GM18868 (cell line): ENCODE measurements around the gene DVL2.

Source experiments
- ATAC-seq: cut with Tn5 transposase; IDR thresholded peaks from one replicate; pipeline ENCODE4 v1.9.1; 2021; ENCODE audit warnings: mild to moderate bottlenecking, moderate library complexity; ENCODE audit not compliant: unreplicated experiment

Gene DVL2

DNA sequence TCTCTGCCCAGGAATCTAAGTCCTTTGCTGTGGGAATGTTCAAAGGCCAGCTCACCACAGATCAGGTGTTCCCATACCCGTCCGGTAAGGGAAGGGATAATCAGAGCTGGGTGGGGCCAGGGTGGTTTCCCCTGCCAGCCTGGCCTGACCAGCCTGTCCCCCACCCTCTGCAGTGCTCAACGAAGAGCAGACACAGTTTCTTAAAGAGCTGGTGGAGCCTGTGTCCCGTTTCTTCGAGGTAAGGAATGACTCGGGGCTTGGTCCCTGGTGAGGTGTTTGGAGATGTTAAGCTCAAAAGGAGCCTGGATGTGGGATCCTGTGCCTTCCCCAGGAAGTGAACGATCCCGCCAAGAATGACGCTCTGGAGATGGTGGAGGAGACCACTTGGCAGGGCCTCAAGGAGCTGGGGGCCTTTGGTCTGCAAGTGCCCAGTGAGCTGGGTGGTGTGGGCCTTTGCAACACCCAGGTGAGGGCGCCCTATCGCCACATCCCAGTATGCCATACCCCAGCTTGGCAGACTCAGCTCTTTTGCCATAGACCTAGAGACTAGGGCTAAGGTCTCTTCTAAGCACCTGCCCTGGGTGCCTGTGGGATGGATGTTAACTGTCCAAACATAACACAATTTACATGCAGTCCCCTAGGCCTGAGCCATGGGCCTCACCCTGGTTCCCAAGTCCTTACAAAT is 13.6 kb downstream of the DVL2 start:
- ATAC-seq, result no peak

DNA sequence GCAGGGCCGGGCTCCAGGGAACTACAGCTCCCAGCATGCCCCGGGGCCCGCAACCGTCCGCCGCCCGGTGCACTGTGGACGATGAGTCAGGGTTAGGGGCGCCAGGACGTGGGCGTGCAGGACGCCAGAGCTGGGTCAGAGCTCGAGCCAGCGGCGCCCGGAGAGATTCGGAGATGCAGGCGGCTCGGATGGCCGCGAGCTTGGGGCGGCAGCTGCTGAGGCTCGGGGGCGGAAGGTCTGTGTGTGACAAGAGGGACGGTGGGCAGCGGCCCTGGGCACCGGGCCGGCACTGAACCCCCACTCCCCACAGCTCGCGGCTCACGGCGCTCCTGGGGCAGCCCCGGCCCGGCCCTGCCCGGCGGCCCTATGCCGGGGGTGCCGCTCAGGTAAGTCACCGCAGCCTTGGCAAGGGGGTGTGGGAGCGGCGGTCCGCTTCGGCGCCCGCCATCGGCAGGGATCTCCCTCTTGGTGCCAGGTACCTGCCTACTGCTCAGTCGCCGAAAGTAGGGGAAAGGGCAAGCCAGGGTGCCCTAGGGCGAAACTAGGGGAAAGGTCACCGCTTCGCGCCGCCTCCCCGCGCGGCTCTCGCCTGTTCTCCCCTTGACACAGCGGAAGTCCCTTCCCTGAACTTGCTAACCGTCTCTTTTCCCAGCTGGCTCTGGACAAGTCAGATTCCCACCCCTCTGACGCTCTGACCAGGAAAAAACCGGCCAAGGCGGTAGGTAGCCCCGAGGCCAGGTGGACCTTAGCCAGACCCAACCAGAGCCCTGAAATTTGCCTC is 14.3 kb downstream of the DVL2 start, which contains the start of the genes ACADVL and DLG4:
Gene ACADVL (plus strand): TSS at position 127 of the 781 bp plus-strand sequence. CDS start 47 bp downstream, at position 174.
Gene DLG4 (minus strand): TSS at position 25 of the 781 bp plus-strand sequence.
- ATAC-seq, result peak; percentile 75

DNA sequence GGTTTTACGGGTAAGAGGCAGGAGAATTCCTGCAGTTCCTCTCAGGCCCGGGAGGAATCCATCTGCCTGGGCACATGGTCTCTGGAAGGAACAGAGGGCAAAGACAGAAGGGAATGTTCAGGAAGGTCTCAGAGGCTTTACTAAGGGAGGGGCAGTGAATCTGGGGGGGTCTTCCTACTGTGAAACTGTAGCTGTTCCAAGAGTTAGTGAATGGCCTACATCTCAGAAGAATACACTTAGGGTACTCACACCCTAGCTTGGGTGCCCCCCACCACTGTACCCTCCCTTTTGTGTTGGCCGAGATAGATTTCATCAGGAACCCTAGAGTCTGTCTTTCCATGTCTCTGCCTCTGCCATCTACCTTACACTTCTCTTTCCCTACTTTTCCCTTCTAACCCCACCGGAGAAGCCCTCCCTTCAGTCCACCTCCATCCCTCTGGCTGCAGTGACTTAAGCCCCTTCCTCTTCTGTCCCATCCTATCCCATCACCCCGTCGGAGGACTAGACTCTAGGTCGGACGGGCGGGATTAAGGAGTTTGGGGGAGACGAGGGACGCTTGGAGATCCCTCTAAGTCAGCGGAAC is 15.0 kb downstream of the DVL2 start:
- ATAC-seq, result no peak

GRCh38 chr17:7218758-7219157 is 15.6 kb downstream of the DVL2 start:
- ATAC-seq, result no peak

DNA sequence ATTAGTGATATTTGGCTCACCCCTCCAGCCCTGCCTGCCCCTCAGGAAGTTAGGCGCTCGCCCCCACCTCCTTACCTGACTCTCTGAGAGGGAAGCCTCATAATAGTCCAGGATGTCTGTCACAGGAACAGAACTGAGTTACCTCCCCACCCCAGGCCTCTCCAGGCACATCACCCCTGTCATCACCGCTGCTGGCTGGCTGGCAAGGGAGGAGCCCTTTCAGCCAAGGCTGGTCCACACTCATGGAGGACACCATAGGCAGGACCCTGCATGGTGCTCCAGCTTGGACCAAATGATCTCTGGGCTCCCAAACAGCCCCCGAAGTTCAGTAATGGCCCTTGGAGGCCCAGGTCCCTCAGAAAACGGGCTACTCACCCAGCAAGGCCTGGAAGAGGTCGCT is 16.2 kb downstream of the DVL2 start:
- ATAC-seq, result no peak

- ATAC-seq, result no peak
These were observed 17.0 kb downstream of the DVL2 start for GRCh38 chr17:7217113-7217987.

DNA sequence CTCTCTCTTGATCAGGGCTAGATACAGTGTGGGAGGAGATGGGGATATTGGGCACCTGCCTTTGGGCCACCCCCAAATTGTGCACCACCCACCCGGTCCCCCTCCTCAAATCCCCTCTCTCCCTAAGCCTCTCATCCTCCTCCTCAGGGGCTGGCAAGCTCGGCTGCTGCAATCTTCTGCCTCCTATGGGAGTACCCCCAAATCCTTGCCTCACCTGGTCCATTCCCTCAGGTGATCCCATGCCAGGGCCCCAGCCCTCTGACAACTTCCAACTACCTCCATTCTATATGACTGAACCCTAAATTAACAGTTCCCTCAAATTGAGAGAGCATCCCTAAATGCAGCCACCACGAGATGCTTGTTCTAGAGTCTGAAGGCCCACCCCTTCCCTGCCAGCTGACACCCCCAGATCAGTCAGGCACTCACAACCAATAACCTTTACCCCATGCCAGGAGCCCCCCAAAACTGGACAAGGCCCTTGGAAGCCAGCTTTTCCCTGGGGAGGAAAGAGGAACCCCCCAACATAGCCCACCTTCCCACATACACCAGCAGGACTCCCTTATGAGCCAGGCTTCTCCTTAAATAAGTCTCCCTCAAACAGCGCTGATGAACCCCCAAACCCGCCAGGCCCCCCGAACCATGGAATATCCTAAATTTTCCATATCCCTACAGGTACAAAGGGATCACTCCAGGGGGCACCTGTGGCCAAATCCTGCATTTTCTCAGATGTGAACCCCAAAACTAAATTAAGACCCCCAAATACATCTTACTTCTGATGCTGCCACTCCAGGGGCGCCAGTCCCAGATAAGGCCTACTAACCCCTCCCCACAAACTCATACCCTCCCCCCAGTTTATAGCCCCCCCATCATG is 17.8 kb downstream of the DVL2 start:
- no peak for ATAC-seq

GRCh38 chr17:7215652-7216180 is 18.6 kb downstream of the DVL2 start:
- no peak for ATAC-seq

- no peak for ATAC-seq
These were observed 19.1 kb downstream of the DVL2 start for GRCh38 chr17:7215136-7215638.

GRCh38 chr17:7214300-7215135 is 19.8 kb downstream of the DVL2 start:
- peak; percentile 76 for ATAC-seq

DNA sequence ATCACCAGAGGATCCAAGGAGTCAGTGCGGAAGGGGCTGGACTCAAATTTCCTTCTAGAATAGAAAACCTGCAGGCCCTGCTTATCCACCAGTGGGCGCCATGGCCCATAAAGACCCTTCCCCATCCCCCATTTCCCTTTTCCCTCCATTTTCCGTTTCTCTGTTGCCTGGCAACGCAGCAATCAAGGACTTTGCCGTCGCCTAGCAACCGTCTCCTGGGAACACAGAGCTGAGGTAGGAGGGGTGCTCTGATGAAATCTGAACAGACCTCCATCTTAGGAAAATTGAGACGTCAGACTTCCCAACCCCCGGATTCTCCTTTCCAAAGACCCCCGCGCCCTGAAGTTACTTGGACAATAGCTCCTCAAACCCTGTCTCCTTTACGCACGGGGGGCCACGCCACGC is 20.4 kb downstream of the DVL2 start:
- no peak for ATAC-seq

DNA sequence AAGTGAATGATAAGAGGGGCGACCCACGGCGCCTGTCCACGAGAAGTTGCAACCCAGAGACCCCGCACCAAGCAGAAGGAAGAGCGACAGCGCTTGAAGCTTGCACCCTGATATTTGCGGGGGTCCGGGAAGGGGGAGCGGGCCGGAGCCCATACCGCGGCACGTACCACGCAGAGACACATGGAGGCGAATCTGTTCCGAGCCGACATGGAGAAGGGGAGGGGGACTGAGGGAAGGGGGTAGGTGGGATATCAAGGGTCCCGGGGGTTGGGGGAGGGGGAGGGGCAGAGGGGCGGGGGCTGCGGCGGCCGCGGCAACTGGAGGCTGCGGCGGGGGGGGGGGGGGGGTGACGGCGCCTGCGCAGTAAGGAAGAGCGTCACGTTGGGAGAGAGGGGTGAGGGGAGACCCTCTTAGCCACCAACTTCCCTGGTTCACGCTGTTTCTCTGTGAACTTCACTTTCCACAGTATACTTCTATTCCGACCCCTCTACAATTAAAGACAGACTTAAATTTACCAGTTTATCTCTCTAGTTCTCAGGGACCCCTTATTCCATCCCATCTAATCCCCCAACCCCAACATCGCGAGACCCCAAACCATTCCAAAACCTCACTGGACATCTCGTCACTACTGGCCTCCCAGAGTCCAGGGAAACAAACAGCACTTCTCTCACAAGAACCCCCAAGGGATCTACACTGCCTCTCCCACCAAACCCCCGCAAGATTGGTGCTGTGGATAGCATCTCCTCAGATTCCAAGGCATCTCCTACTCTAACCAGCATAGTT is 22.6 kb downstream of the DVL2 start:
- no peak for ATAC-seq

DNA sequence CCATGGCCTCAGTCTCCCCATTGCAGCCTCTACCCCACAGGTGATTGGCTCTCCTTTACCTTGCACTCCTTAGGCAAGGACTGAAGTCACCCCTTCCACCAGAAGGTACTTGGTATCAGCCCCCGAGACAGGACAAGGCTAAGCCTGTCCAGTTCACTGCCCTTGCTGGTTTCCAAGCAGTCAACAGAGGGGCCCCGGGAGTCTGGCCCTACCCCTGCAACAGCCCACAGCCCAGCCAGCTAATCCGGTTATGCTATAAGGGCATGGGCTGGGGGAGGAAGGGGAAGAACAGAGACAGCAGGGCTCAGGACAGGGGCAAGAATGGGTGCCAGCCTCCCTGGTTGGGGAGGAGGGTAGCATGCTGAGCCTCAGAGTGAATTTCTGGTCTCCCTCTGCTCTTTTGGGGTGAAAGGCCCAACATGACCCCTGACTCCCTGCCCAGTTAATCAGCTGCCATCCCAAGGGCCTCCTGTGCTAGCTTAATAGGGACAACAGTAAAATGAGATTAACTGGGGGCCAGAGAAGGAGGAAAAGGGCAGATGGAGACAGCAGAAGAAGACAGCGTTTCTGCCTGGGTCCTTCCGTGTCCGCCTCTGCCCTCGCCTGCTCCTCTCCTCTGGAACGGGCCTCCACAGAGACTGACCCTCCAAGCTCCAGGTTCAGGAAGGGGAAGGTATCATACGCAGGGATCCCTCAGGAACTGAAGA is 25.4 kb downstream of the DVL2 start:
- no peak for ATAC-seq

DNA sequence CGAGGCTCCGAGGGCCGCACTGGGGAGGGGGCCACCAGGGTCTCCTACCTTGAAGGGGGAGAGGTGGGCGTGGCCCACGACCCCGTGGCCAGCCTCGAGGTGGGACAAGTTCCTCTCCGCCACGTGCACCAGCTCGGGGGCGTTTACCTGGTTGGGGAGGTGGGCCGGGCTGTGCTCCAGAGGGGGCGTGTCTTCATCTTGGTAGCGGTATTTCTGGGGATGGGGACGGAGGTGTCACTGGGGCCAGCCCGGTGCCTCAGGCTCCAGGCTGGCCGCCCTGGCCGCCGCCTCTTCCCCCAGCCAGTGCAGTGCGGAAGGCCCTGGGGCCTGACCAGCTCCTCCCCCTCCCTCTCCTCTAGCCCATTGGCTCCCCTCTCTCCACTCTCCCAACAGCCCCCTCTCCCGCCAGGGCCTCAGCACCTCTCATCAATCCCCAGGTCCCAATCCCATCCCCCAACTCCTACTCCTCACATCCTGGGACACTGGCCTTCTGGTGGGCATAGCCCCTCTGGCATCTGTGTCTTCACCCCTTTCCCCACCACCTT is 26.2 kb downstream of the DVL2 start:
- ATAC-seq, result no peak

DNA sequence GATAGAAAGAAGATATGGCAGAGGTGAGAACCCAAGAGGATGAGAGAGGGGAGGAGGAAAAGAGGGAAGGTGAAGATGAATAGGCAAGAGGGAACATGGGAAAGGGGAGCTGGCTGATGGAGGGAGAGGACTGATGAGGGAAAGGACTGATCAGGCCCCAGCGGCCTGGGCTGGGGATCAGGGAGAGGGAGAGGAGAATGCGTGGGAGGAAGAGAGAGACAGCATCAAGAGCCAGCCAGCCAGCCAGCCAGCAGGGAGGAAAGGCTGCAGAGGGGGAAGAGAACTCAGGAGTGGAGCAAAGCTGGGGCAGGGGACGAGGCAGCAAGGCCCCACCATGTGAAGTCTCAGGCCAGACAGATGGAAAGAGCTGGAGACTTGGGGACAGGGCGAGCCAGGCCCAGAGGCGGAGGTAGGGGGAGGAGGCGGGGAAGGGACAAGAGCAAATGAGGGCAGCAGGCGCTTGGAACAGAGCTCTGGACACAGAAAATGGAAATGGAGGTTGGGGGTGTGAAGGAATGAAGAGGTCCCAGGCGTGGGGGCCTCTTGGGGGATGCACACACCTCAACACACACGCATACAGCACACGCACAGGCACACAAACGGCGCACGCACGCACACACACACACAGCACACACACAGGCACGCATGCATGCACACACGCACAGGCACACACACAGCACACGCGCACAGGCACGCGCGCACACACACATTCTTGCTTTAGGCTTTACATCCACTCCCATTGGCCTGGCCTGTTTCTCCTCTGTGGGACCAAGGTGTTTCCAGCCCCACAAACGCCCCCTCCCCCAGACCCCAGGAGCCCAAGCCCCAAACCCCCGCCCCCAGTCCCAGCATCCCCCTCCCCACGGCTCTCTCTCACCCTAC is 27.0 kb downstream of the DVL2 start:
- no peak for ATAC-seq

- ATAC-seq, result no peak
These were observed 28.8 kb downstream of the DVL2 start for GRCh38 chr17:7205561-7205960.
